ENCODE measurements around the gene IFNAR1.
"Not testable (repeated sequence)": the region's sequence is repeated elsewhere in the genome, so short reads cannot be mapped to it uniquely, and the experiment has no call there.

IFNAR1 gene

GRCh38 chr21:33350676-33351075, 25.9 kb downstream of the IFNAR1 start:
- no peak for DNase-seq

- DNase-seq: no peak
These were observed 30.6 kb downstream of the IFNAR1 start for GRCh38 chr21:33355355-33355754.

- DNase-seq: no peak
These were observed 31.2 kb downstream of the IFNAR1 start for GRCh38 chr21:33355996-33356395.

- no peak for DNase-seq
These were observed 32.4 kb downstream of the IFNAR1 start for GRCh38 chr21:33357177-33357576.

- DNase-seq: no peak
These were observed 34.7 kb downstream of the IFNAR1 start for GRCh38 chr21:33359446-33359845.

GRCh38 chr21:33360281-33360680, 35.5 kb downstream of the IFNAR1 start:
- DNase-seq: no peak

- peak; percentile 7 for DNase-seq
These were observed 36.3 kb downstream of the IFNAR1 start for GRCh38 chr21:33360881-33361602.

- no peak for DNase-seq
These were observed 37.3 kb downstream of the IFNAR1 start for GRCh38 chr21:33362044-33362555.

GRCh38 chr21:33363911-33364609, 39.3 kb downstream of the IFNAR1 start:
- DNase-seq: not testable (repeated sequence)

GRCh38 chr21:33364830-33365229, 40.1 kb downstream of the IFNAR1 start:
- DNase-seq: no peak

- no peak for DNase-seq
These were observed 42.7 kb downstream of the IFNAR1 start for GRCh38 chr21:33367309-33367973.

- no peak for DNase-seq
These were observed 43.4 kb downstream of the IFNAR1 start for GRCh38 chr21:33368124-33368523.

- DNase-seq: no peak
These were observed 43.8 kb downstream of the IFNAR1 start for GRCh38 chr21:33368576-33368975.

GRCh38 chr21:33369586-33369985, 44.8 kb downstream of the IFNAR1 start:
- no peak for DNase-seq

GRCh38 chr21:33370305-33370704, 45.5 kb downstream of the IFNAR1 start:
- DNase-seq: no peak

- no peak for DNase-seq
These were observed 46.6 kb downstream of the IFNAR1 start for GRCh38 chr21:33371366-33371765.

- no peak for DNase-seq
These were observed 47.8 kb downstream of the IFNAR1 start for GRCh38 chr21:33372582-33372981.

GRCh38 chr21:33373451-33373850, 48.7 kb downstream of the IFNAR1 start:
- no peak for DNase-seq

- no peak for DNase-seq
These were observed 49.3 kb downstream of the IFNAR1 start for GRCh38 chr21:33374080-33374449.

- no peak for DNase-seq
These were observed 49.8 kb downstream of the IFNAR1 start for GRCh38 chr21:33374450-33375096.

GRCh38 chr21:33375101-33375644, 50.4 kb downstream of the IFNAR1 start:
- no peak for DNase-seq

GRCh38 chr21:33377221-33377920, 52.6 kb downstream of the IFNAR1 start:
- DNase-seq: no peak
